H1 (cell line): ENCODE data around the gene CIPC. TPM values are rescaled to one million over a fixed set of nuclear protein-coding genes. Genes with fewer than 3 reads are reported as not detected.

Experiments
- ASH2L ChIP-seq: fragments of 200-600, 300-600 bp; sonication (generic); IDR thresholded peaks from one replicate; pipeline ENCODE4 v1.7.1; 2017; ENCODE audit warnings: low read length
- ATF3 ChIP-seq: IDR thresholded peaks from 2 replicates; pipeline ENCODE4 v1.6.1; 2011; ENCODE audit warnings: low read depth, mild to moderate bottlenecking, low read length; ENCODE audit not compliant: insufficient read depth
- BCL11A ChIP-seq, 2 experiments: IDR thresholded peaks; one replicate each; pipeline ENCODE4 v1.6.1; 2011; ENCODE audit warnings: low read depth in 2 of 2, low read length in 2 of 2, mild to moderate bottlenecking in 2 of 2
- CHD2 ChIP-seq: IDR thresholded peaks from 2 replicates; pipeline ENCODE4 v1.6.1; 2012; ENCODE audit warnings: low read length, improper control_type of control experiment
- EZH2 ChIP-seq: fragments of 200-600 bp; sonication (generic); IDR thresholded peaks from 2 replicates; pipeline ENCODE4 v1.7.1; 2012; ENCODE audit warnings: low read depth, mild to moderate bottlenecking, moderate library complexity, low read length, inconsistent platforms; ENCODE audit not compliant: severe bottlenecking
- HDAC6 ChIP-seq: IDR thresholded peaks from one replicate; pipeline ENCODE4 v1.7.1; 2012; ENCODE audit warnings: low read depth, mild to moderate bottlenecking, inconsistent platforms, low read length, moderate library complexity
- JUN ChIP-seq: IDR thresholded peaks from 2 replicates; pipeline ENCODE4 v1.6.1; 2011; ENCODE audit warnings: low read depth, mild to moderate bottlenecking, improper control_type of control experiment, low read length
- KDM1A ChIP-seq: fragments of 200-600, 300-600 bp; sonication (generic); IDR thresholded peaks from 2 replicates; pipeline ENCODE4 v1.7.1; 2016; ENCODE audit warnings: mild to moderate bottlenecking, low read length, borderline replicate concordance
- MAFK ChIP-seq: IDR thresholded peaks from 2 replicates; pipeline ENCODE4 v1.6.1; 2012; ENCODE audit warnings: low read depth, mild to moderate bottlenecking, improper control_type of control experiment, low read length
- NANOG ChIP-seq: IDR thresholded peaks from 2 replicates; pipeline ENCODE4 v1.6.1; 2011; ENCODE audit warnings: low read length, low read depth, mild to moderate bottlenecking, inconsistent platforms; ENCODE audit not compliant: insufficient read depth, poor library complexity, severe bottlenecking
- NRF1 ChIP-seq: IDR thresholded peaks from 2 replicates; pipeline ENCODE4 v1.6.1; 2011; ENCODE audit warnings: mild to moderate bottlenecking, low read depth, low read length, improper control_type of control experiment
- RAD21 ChIP-seq, 2 experiments: IDR thresholded peaks in 1 of 2; conservative IDR thresholded peaks in 1 of 2; 2 replicates each; pipeline ENCODE4 v1.6.1; 2011; ENCODE audit warnings: low read depth in 2 of 2, low read length in 2 of 2, improper control_type of control experiment in 1 of 2, inconsistent platforms in 1 of 2, mild to moderate bottlenecking in 1 of 2, moderate library complexity in 1 of 2
- RFX5 ChIP-seq: IDR thresholded peaks from 2 replicates; pipeline ENCODE4 v1.6.1; 2011; ENCODE audit warnings: low read depth, low read length, improper control_type of control experiment, borderline replicate concordance
- RNF2 ChIP-seq: fragments of 200-900, 300-1000 bp; sonication (generic); IDR thresholded peaks from 2 replicates; pipeline ENCODE4 v1.7.1; 2016; ENCODE audit warnings: borderline replicate concordance, low read depth, mild to moderate bottlenecking, antibody characterized with exemption, low read length; ENCODE audit not compliant: poor library complexity, severe bottlenecking; ENCODE audit errors: missing control alignments
- SAP30 ChIP-seq: fragments of 300-600 bp; sonication (generic); IDR thresholded peaks from 2 replicates; pipeline ENCODE4 v1.7.1; 2012; ENCODE audit warnings: low read length, moderate library complexity, mild to moderate bottlenecking, inconsistent platforms; ENCODE audit not compliant: insufficient read depth, insufficient replicate concordance
- SP2 ChIP-seq: IDR thresholded peaks from 2 replicates; pipeline ENCODE4 v1.6.1; 2012; ENCODE audit warnings: mild to moderate bottlenecking, low read length, inconsistent platforms
- TEAD4 ChIP-seq: IDR thresholded peaks from 2 replicates; pipeline ENCODE4 v1.6.1; 2012; ENCODE audit warnings: low read depth, low read length, inconsistent platforms, mixed read lengths
- polyA plus RNA-seq, 7 experiments: library from polyadenylated mRNA; depleted of rRNA in 3 of 7; stranded (reverse) in 5 of 7; unstranded in 2 of 7; fragments of >200 nt in 5 of 7; fragments of 200-250 nt in 2 of 7; gene quantifications; 1 replicate in 5 of 7; 2 replicates in 1 of 7; 4 replicates in 1 of 7; pipeline versions ENCODE4 v1.2.1 to v1.2.3, GENCODE V29; 2011 to 2013; ENCODE audit warnings: missing spikeins in 2 of 7, mixed read lengths in 2 of 7
- total RNA-seq: library from RNA; stranded (reverse); fragmentation: NEBNext Ultra II Directional; extraction: Animal tissue kit (Norgen Biotek cat#: 25700); gene quantifications from 2 replicates; pipeline ENCODE4 v1.2.1, GENCODE V29; 2021
- TF ChIP-seq, protein P1 (sequence below): IDR thresholded peaks from 2 replicates; pipeline ENCODE4 v1.6.1; 2011; ENCODE audit warnings: low read length, improper control_type of control experiment
- TF ChIP-seq, protein P2 (sequence below): IDR thresholded peaks from 2 replicates; pipeline ENCODE4 v1.6.1; 2012; ENCODE audit warnings: low read length, inconsistent platforms

CIPC gene
- total and polyA plus RNA-seq, 2 of the 8 experiments (the other 6 are each of a cell fraction or from before 2014, with no cell fraction given) = 13.9 to 32.7 TPM

DNA sequence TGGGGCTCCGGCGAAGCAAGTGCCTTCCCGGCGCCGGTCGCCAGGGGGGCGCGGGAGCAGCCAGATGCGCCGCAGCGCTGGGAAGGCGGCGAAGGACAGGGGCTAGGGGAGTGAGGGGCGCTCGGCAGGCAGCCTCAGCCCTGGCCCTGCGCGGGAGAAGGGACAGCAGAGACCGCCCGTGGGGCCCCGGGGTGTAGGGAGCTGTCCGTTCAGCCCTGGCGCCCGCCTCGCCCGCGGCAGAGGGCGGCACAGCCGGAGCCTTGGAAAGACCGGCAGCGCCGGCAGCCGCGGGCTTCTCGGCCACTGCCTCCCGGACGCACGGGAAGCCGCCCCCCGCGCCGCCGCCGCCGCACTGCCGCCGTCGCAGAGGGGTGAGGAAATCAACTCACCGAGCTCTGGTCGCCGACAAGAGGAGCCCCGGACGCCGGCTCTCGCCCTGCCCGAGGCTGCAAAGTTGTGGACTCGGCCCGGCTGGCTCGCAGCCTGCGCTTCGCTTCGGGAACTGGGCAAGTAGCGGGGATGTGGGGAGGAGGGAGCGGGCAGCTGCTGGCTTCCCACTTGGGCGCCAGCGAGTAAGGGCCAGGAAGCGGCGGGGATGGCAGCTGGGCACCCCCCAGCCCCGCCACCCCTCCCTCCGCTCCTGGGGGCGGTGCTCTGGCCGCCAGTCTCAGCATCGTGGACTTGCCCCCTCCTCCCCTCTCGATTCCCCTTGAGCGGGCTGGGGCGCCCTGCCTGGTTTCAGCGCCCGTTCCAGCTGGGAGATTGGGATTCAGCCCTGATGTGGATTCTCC is 43.4 kb downstream of the CIPC start, which contains the start of gene ZDHHC22 (continued):
- TF ChIP-seq SAP30 = no peak
- no peak for TF ChIP-seq HDAC6
- TF ChIP-seq SP2 = no peak
- no peak for TF ChIP-seq ATF3
- TF ChIP-seq ASH2L = peak; percentile 91
- no peak for TF ChIP-seq MAFK
- no peak for TF ChIP-seq NANOG
- no peak for TF ChIP-seq CHD2
- no peak for TF ChIP-seq RFX5
- no peak for TF ChIP-seq BCL11A (IDR thresholded peaks at IDR 0.05; ENCODE audit: low read depth in 2 of 2, low read length in 2 of 2)
- no peak for TF ChIP-seq KDM1A
- no peak for TF ChIP-seq NRF1
- no peak for TF ChIP-seq TEAD4
- no peak for TF ChIP-seq EZH2
- TF ChIP-seq, protein P1, sequence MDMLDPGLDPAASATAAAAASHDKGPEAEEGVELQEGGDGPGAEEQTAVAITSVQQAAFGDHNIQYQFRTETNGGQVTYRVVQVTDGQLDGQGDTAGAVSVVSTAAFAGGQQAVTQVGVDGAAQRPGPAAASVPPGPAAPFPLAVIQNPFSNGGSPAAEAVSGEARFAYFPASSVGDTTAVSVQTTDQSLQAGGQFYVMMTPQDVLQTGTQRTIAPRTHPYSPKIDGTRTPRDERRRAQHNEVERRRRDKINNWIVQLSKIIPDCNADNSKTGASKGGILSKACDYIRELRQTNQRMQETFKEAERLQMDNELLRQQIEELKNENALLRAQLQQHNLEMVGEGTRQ = no peak
- TF ChIP-seq RAD21 (IDR thresholded peaks at IDR 0.05 in 1 of 2, conservative IDR thresholded peaks at IDR 0.05 in 1 of 2; ENCODE audit: low read depth in 2 of 2, low read length in 2 of 2) = peak; percentile 36 to 59
- no peak for TF ChIP-seq JUN
- TF ChIP-seq, protein P2, sequence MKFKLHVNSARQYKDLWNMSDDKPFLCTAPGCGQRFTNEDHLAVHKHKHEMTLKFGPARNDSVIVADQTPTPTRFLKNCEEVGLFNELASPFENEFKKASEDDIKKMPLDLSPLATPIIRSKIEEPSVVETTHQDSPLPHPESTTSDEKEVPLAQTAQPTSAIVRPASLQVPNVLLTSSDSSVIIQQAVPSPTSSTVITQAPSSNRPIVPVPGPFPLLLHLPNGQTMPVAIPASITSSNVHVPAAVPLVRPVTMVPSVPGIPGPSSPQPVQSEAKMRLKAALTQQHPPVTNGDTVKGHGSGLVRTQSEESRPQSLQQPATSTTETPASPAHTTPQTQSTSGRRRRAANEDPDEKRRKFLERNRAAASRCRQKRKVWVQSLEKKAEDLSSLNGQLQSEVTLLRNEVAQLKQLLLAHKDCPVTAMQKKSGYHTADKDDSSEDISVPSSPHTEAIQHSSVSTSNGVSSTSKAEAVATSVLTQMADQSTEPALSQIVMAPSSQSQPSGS = no peak
- TF ChIP-seq RNF2 = no peak
